ENCODE results near the gene MRPL11. TPM values are rescaled to one million over a fixed set of nuclear protein-coding genes. Genes with fewer than 3 reads are reported as not detected.

The MRPL11 gene
- total RNA-seq, 1 experiment from 2014 or later = 105 TPM

GRCh38 chr11:66470015-66470414 is 31.4 kb upstream of the MRPL11 start:
- Histone ChIP-seq H2BK120ac (ENCODE audit: low read depth, low read length, poor library complexity, severe bottlenecking) (no peak overlapping the region), H3K23me2 (ENCODE audit: insufficient read length, low read depth, low read length, poor library complexity, severe bottlenecking) (peaks cover 6% of the 10 kb centered on the region), H4K91ac (ENCODE audit: insufficient read length, low read depth, low read length) (no peak overlapping the region), H3K9me3 (ENCODE audit: control insufficient read depth, low read depth, low read length) (no peaks in the 10 kb centered on the region), H3K9ac (ENCODE audit: extremely low read depth, insufficient read length, low read length) (no peak overlapping the region), H3K27me3 (ENCODE audit: insufficient read depth, low read length) (no peaks in the 10 kb centered on the region), H3K4me1 (ENCODE audit: insufficient read depth, low read length) (no peaks in the 10 kb centered on the region; the same call in 1 of the 2 replicates), H3K4me2 (ENCODE audit: insufficient read depth, insufficient read length, low read length) (no peak overlapping the region), H2BK20ac (ENCODE audit: low read depth, low read length, poor library complexity, severe bottlenecking) (no peak overlapping the region), H4K20me1 (ENCODE audit: control insufficient read depth, insufficient read depth, insufficient read length) (no peaks in the 10 kb centered on the region), H2BK15ac (ENCODE audit: low read depth, low read length) (no peak overlapping the region), H3K18ac (ENCODE audit: insufficient read length, low read depth, low read length) (no peak overlapping the region), H2AFZ (ENCODE audit: low read length) (no peak overlapping the region), H2BK12ac (ENCODE audit: insufficient read length, low read depth, low read length) (no peak overlapping the region), H2BK5ac (ENCODE audit: insufficient read length, low read length) (no peak overlapping the region), H3K23ac (ENCODE audit: insufficient read length, low read depth, low read length) (no peak overlapping the region), H3K56ac (ENCODE audit: insufficient read length, low read depth, low read length) (no peak overlapping the region), H2AK5ac (ENCODE audit: insufficient read length, low read length) (no peak overlapping the region), H3K27ac (ENCODE audit: insufficient read length, low read depth, low read length) (no peak overlapping the region), H4K8ac (replicated peaks; ENCODE audit: insufficient read length, low read depth, low read length) (no peak overlapping the region), H3T11ph (ENCODE audit: low read length) (no peak overlapping the region), H3K4ac (ENCODE audit: low read depth, low read length) (no peak overlapping the region), H3K14ac (ENCODE audit: insufficient read depth, low read length) (no peak overlapping the region), H3K79me2 (ENCODE audit: insufficient read depth, low read length) (no peaks in the 10 kb centered on the region), H3K79me1 (ENCODE audit: insufficient read depth, low read depth, low read length, poor library complexity, severe bottlenecking) (no peaks in the 10 kb centered on the region), H4K5ac (ENCODE audit: insufficient read length, low read depth, low read length) (no peak overlapping the region)
- H3K27me3 Mint-ChIP-seq (ENCODE audit: low read depth) = peaks cover 6% of the 10 kb centered on the region
- peaks cover 3 to 30% (median 23%) of the 10 kb centered on the region in 3 experiments; a peak in 6 of 7 replicates for H3K36me3 Mint-ChIP-seq (ENCODE audit: insufficient read depth in 1 of 3, low read depth in 3 of 3)
- peak overlapping the region in 1 of 3 experiments; percentile 41; a peak in 4 of 7 replicates for H3K27ac Mint-ChIP-seq
- no peaks in the 10 kb centered on the region for H3K9me3 Mint-ChIP-seq
- no peak for TF ChIP-seq CTCF (conservative IDR thresholded peaks at IDR 0.05)
- no CpG with 5 or more reads among the region's 3 CpGs for whole genome bisulfite sequencing (ENCODE audit: extremely low coverage, insufficient read length, low lambda C conversion rate)
- peak; percentile 47 for DNase-seq
- peak overlapping the region in 1 of 2 experiments; percentile 54; a peak in 2 of 5 replicates for H3K4me3 Mint-ChIP-seq
- peaks cover 25 to 38% of the 10 kb centered on the region in 2 experiments for H3K4me1 Mint-ChIP-seq
